H9 (cell line): Measurements from ENCODE around the gene CD47. TPM values are rescaled to one million over a fixed set of nuclear protein-coding genes. Genes with fewer than 3 reads are reported as not detected.

Experiments
- DNase-seq: peaks from one replicate; pipeline ENCODE4 v3.0.0-alpha.2; 2017
- H2AFZ ChIP-seq: one replicate; pipeline ENCODE4 v1.6.1; 2013; ENCODE audit warnings: mild to moderate bottlenecking, low read length, control low read depth, moderate library complexity
- H2AK5ac ChIP-seq: 2 replicates; pipeline ENCODE4 v1.6.1; 2013; ENCODE audit warnings: low read length, control low read depth, mixed read lengths; ENCODE audit not compliant: insufficient read length
- H2BK120ac ChIP-seq: one replicate; pipeline ENCODE4 v1.6.1; 2013; ENCODE audit warnings: low read depth, mild to moderate bottlenecking, low read length, control low read depth, inconsistent platforms; ENCODE audit not compliant: poor library complexity, severe bottlenecking
- H2BK12ac ChIP-seq: 2 replicates; pipeline ENCODE4 v1.6.1; 2013; ENCODE audit warnings: low read length, control low read depth, mixed read lengths, low read depth; ENCODE audit not compliant: insufficient read length
- H2BK15ac ChIP-seq: 2 replicates; pipeline ENCODE4 v1.6.1; 2013; ENCODE audit warnings: low read depth, low read length, control low read depth
- H2BK20ac ChIP-seq: one replicate; pipeline ENCODE4 v1.6.1; 2013; ENCODE audit warnings: low read depth, mild to moderate bottlenecking, low read length, control low read depth, inconsistent platforms; ENCODE audit not compliant: poor library complexity, severe bottlenecking
- H2BK5ac ChIP-seq: 2 replicates; pipeline ENCODE4 v1.6.1; 2013; ENCODE audit warnings: low read length, control low read depth, mixed read lengths; ENCODE audit not compliant: insufficient read length
- H3K14ac ChIP-seq: 2 replicates; pipeline ENCODE4 v1.6.1; 2013; ENCODE audit warnings: low read length, control low read depth; ENCODE audit not compliant: insufficient read depth
- H3K18ac ChIP-seq: 2 replicates; pipeline ENCODE4 v1.6.1; 2013; ENCODE audit warnings: low read depth, mild to moderate bottlenecking, mixed read lengths, low read length, control low read depth; ENCODE audit not compliant: insufficient read length
- H3K23ac ChIP-seq: 2 replicates; pipeline ENCODE4 v1.6.1; 2013; ENCODE audit warnings: low read length, control low read depth, mixed read lengths, low read depth; ENCODE audit not compliant: insufficient read length
- H3K23me2 ChIP-seq: 2 replicates; pipeline ENCODE4 v1.6.1; 2013; ENCODE audit warnings: low read depth, mild to moderate bottlenecking, mixed read lengths, low read length, control low read depth; ENCODE audit not compliant: insufficient read length, poor library complexity, severe bottlenecking
- H3K27ac ChIP-seq: 2 replicates; pipeline ENCODE4 v1.5.1; 2013; ENCODE audit warnings: low read length, control low read depth, mixed read lengths, low read depth; ENCODE audit not compliant: insufficient read length
- H3K27me3 ChIP-seq: 2 replicates; pipeline ENCODE4 v1.6.1; 2013; ENCODE audit warnings: low read length, control low read depth, inconsistent platforms; ENCODE audit not compliant: insufficient read depth
- H3K4ac ChIP-seq: 2 replicates; pipeline ENCODE4 v1.6.1; 2013; ENCODE audit warnings: low read depth, mild to moderate bottlenecking, control low read depth, inconsistent platforms, low read length, moderate library complexity
- H3K4me1 ChIP-seq: 2 replicates; pipeline ENCODE4 v1.6.1; 2013; ENCODE audit warnings: low read length, control low read depth, inconsistent platforms; ENCODE audit not compliant: insufficient read depth
- H3K4me2 ChIP-seq: 2 replicates; pipeline ENCODE4 v1.6.1; 2013; ENCODE audit warnings: low read length, control low read depth, mixed read lengths; ENCODE audit not compliant: insufficient read length, insufficient read depth
- H3K56ac ChIP-seq: 2 replicates; pipeline ENCODE4 v1.6.1; 2013; ENCODE audit warnings: low read depth, mild to moderate bottlenecking, mixed read lengths, low read length, control low read depth; ENCODE audit not compliant: insufficient read length
- H3K79me1 ChIP-seq: 2 replicates; pipeline ENCODE4 v1.6.1; 2013; ENCODE audit warnings: low read depth, mild to moderate bottlenecking, moderate library complexity, low read length, control low read depth, inconsistent platforms; ENCODE audit not compliant: insufficient read depth, poor library complexity, severe bottlenecking
- H3K79me2 ChIP-seq: 2 replicates; pipeline ENCODE4 v1.6.1; 2013; ENCODE audit warnings: low read length, control low read depth, inconsistent platforms; ENCODE audit not compliant: insufficient read depth
- H3K9ac ChIP-seq: 2 replicates; pipeline ENCODE4 v1.6.1; 2013; ENCODE audit warnings: low read length, control low read depth, mixed read lengths; ENCODE audit not compliant: insufficient read length; ENCODE audit errors: extremely low read depth
- H3K9me3 ChIP-seq: one replicate; pipeline ENCODE4 v1.6.1; 2013; ENCODE audit warnings: low read depth, low read length, inconsistent platforms; ENCODE audit not compliant: control insufficient read depth
- H3T11ph ChIP-seq: one replicate; pipeline ENCODE4 v1.6.1; 2013; ENCODE audit warnings: mild to moderate bottlenecking, low read length, control low read depth, inconsistent platforms
- H4K20me1 ChIP-seq: one replicate; pipeline ENCODE4 v1.6.1; 2013; ENCODE audit not compliant: control insufficient read depth, insufficient read length, insufficient read depth
- H4K5ac ChIP-seq: 2 replicates; pipeline ENCODE4 v1.6.1; 2013; ENCODE audit warnings: low read depth, mild to moderate bottlenecking, mixed read lengths, low read length, control low read depth; ENCODE audit not compliant: insufficient read length
- H4K8ac ChIP-seq: replicated peaks from 2 replicates; pipeline ENCODE4 v1.6.1; 2013; ENCODE audit warnings: low read length, control low read depth, mixed read lengths, low read depth; ENCODE audit not compliant: insufficient read length
- H4K91ac ChIP-seq: 2 replicates; pipeline ENCODE4 v1.6.1; 2013; ENCODE audit warnings: low read depth, mild to moderate bottlenecking, moderate library complexity, mixed read lengths, low read length, control low read depth; ENCODE audit not compliant: insufficient read length
- H3K27ac Mint-ChIP-seq, 3 experiments: 2 replicates in 2 of 3; 3 replicates in 1 of 3; pipeline ENCODE4 v1.8.0; 2020 to 2021; ENCODE audit warnings: mixed read lengths in 3 of 3, mild to moderate bottlenecking in 1 of 3, moderate library complexity in 1 of 3
- H3K27me3 Mint-ChIP-seq: 2 replicates; pipeline ENCODE4 v1.8.0; 2021; ENCODE audit warnings: low read depth, mild to moderate bottlenecking, moderate library complexity, mixed read lengths
- H3K36me3 Mint-ChIP-seq, 3 experiments: 2 replicates in 2 of 3; 3 replicates in 1 of 3; pipeline ENCODE4 v1.8.0; 2020 to 2021; ENCODE audit warnings: low read depth in 3 of 3, mixed read lengths in 3 of 3; ENCODE audit not compliant: insufficient read depth in 1 of 3
- H3K4me1 Mint-ChIP-seq, 2 experiments: 2 replicates each; pipeline ENCODE4 v1.8.0; 2020; ENCODE audit warnings: mixed read lengths in 2 of 2
- H3K4me3 Mint-ChIP-seq, 2 experiments: 2 replicates in 1 of 2; 3 replicates in 1 of 2; pipeline ENCODE4 v1.8.0; 2020 to 2021; ENCODE audit warnings: mild to moderate bottlenecking in 2 of 2, mixed read lengths in 2 of 2, moderate library complexity in 1 of 2
- H3K9me3 Mint-ChIP-seq, 2 experiments: 2 replicates in 1 of 2; 3 replicates in 1 of 2; pipeline ENCODE4 v1.8.0; 2020; ENCODE audit warnings: mild to moderate bottlenecking in 2 of 2, mixed read lengths in 2 of 2, moderate library complexity in 1 of 2
- WGBS: extraction: QIAGEN DNeasy Blood & Tissue Kit; methylation state at CpG from one replicate; pipeline ENCODE4 v1.1.7; 2013; ENCODE audit warnings: missing lambda C conversion rate, low lambda C conversion rate, mixed read lengths; ENCODE audit not compliant: insufficient read length; ENCODE audit errors: extremely low coverage; 5-methylcytosine and 5-hydroxymethylcytosine counted together
- total RNA-seq: library from RNA; stranded (reverse); gene quantifications from 2 replicates; pipeline ENCODE4 v1.2.1, GENCODE V29; 2021
- TF ChIP-seq, protein P1 (sequence below): fragments of 200-600 bp; sonication (generic); conservative IDR thresholded peaks from 3 replicates; pipeline ENCODE4 v1.8.0; 2021; ENCODE audit warnings: antibody characterized with exemption, mild to moderate bottlenecking

The CD47 gene
- total RNA-seq, 1 experiment from 2014 or later = 15.4 TPM

DNA sequence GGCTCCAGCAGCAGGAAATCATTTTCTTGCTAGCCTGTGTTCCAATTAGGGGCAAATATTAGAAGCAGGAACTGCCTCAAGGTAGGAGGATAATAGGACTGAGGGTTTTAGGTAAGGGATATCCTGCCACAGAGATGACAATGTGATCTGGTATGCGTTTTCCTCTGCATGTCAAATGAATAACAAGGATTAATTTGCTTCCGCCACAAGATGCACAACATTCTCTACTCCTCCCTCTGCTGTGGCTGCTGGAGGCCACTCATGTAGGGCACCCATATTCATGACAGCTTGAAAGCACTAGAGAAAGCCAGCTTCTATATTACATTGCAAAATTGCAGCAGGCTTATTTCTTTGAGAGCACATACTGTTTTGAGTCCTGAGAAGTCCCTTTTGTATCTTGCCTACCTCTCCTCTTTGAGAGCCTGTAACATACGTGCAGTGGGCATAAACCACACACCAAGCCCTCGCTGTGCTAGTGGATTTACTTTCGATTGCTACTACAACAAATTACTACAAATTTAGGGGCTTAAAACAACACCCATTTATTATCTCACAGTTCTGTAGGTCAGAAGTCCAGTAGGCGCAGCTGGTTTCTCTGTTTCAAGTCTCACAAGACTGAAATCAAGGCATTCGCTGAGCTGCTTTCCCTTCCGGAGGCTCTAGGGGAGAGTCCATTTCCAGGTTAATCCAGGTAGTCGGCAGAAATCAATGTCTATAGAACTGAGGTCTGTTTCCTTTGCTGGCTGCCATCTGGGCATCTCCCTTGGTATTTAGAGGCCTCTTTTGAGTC, 5.9 kb upstream of the CD47 start:
- H3K79me1 ChIP-seq = no peaks in the 10 kb centered on the region
- H4K91ac ChIP-seq = no peak overlapping the region
- peaks cover 3% of the 10 kb centered on the region; the same call in 1 of the 2 replicates for H3K27me3 ChIP-seq
- no peak overlapping the region for H2AFZ ChIP-seq
- no peak overlapping the region for H2AK5ac ChIP-seq
- no peak overlapping the region; a peak in 1 of 7 replicates for H3K27ac Mint-ChIP-seq
- no peak overlapping the region for H2BK5ac ChIP-seq
- no peak overlapping the region for H3K4ac ChIP-seq
- H3K9ac ChIP-seq = no peak overlapping the region
- no peak overlapping the region for H2BK20ac ChIP-seq
- peaks cover 0 to 1% of the 10 kb centered on the region in 2 experiments; a peak in 2 of 5 replicates for H3K9me3 Mint-ChIP-seq
- H3K36me3 Mint-ChIP-seq = no peaks in the 10 kb centered on the region
- no peak overlapping the region for H4K5ac ChIP-seq
- H3K56ac ChIP-seq = no peak overlapping the region
- H3K18ac ChIP-seq = no peak overlapping the region
- no peak overlapping the region for H3K14ac ChIP-seq
- no peak overlapping the region for H4K8ac ChIP-seq
- H3K23me2 ChIP-seq = no peaks in the 10 kb centered on the region
- H3K4me1 ChIP-seq = no peaks in the 10 kb centered on the region
- H3K4me3 Mint-ChIP-seq = no peak overlapping the region
- DNase-seq = no peak
- H3K9me3 ChIP-seq = no peaks in the 10 kb centered on the region
- no peak overlapping the region for H3K27ac ChIP-seq
- no peak overlapping the region for H2BK15ac ChIP-seq
- peaks cover 0 to 7% of the 10 kb centered on the region in 2 experiments; a peak in 3 of 4 replicates for H3K4me1 Mint-ChIP-seq
- TF ChIP-seq, protein P1, sequence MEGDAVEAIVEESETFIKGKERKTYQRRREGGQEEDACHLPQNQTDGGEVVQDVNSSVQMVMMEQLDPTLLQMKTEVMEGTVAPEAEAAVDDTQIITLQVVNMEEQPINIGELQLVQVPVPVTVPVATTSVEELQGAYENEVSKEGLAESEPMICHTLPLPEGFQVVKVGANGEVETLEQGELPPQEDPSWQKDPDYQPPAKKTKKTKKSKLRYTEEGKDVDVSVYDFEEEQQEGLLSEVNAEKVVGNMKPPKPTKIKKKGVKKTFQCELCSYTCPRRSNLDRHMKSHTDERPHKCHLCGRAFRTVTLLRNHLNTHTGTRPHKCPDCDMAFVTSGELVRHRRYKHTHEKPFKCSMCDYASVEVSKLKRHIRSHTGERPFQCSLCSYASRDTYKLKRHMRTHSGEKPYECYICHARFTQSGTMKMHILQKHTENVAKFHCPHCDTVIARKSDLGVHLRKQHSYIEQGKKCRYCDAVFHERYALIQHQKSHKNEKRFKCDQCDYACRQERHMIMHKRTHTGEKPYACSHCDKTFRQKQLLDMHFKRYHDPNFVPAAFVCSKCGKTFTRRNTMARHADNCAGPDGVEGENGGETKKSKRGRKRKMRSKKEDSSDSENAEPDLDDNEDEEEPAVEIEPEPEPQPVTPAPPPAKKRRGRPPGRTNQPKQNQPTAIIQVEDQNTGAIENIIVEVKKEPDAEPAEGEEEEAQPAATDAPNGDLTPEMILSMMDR = no peak
- no peak overlapping the region for H2BK120ac ChIP-seq
- no peak overlapping the region for H3K4me2 ChIP-seq
- H2BK12ac ChIP-seq = no peak overlapping the region
- no peak overlapping the region for H3K23ac ChIP-seq
- no peak overlapping the region for H3T11ph ChIP-seq
- H3K27me3 Mint-ChIP-seq = peaks cover 24% of the 10 kb centered on the region
- H4K20me1 ChIP-seq = no peaks in the 10 kb centered on the region
- no peaks in the 10 kb centered on the region for H3K79me2 ChIP-seq
- no CpG with 5 or more reads among the region's 9 CpGs for WGBS
